GM20431 (cell line): ENCODE measurements around the gene MAB21L3.

Experiments used
- in situ Hi-C: fragments of 300-500 bp; cut with MseI, MboI; formaldehyde crosslinking; loops from one replicate; pipeline ENCODE4 v1.15.0; 2020; ENCODE audit warnings: low sequenced_read_pairs; ENCODE audit not compliant: unreplicated experiment

Gene MAB21L3

GRCh38 chr1:116110567-116111523 is at the start of gene MAB21L3:
Gene MAB21L3 (plus strand): TSS chr1:116111399. CDS start chr1:116112616, 1,217 bp downstream.
- in situ Hi-C loops: no loop called here

DNA sequence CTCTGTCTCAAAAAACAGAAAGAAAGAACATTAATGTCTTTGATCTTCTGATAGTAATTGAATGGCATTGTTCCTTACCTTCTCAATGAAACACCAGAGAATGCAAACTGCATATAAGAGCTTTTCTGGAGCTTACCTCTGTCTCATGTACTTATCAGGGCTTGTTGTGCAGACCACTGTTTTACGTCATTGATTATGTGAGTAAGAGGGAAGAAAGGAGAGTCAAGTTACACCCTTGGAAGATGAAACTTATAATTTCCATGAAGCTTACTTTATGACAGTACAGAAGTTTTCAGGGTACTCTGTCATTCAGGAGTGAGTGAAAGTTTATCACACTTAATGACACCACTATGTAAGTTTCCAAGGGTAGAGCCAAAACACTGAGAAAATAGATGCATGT is 49.0 kb upstream of the MAB21L3 start:
- in situ Hi-C loops: no loop called here

- in situ Hi-C loops: no loop called here
These were observed 46.6 kb upstream of the MAB21L3 start for GRCh38 chr1:116064616-116065015.

DNA sequence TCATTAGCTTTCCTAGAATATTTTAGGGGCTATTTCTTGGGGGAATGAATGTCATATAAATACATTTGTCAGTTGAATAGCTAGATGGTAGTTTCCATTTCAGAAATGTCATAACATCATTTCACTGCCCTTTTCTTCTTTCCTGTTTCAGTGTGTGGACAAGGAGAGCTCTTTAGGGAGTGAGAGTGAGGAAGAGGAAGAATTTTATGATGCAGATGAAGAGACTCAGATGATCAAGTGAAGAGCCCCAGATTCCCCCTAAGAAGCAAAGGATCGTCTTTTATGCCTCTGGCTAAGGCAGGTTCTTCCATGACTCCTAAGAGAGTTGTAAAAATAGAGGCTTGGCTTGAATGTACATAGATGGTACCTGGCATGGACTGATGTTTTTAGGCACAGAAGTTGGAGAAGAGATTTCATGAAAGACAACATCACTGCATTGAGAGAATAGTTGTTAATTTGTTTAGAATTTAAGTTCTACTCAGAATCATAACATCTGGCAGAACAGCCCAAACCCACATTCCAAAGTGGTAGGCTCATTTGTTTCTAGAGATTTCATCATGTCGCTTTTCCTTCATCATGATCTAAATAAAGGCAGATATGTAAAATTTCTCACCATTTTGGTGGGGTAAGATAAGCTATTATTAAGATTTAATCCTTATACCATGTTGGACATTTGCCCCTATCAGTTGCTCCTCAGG is 44.2 kb upstream of the MAB21L3 start:
- in situ Hi-C loops: no loop called here

- in situ Hi-C loops: no loop called here
These were observed 43.7 kb upstream of the MAB21L3 start for GRCh38 chr1:116067566-116067890.

GRCh38 chr1:116075575-116075974 is 35.6 kb upstream of the MAB21L3 start:
- in situ Hi-C loops: no loop called here

- in situ Hi-C loops: no loop called here
These were observed 35.2 kb upstream of the MAB21L3 start for GRCh38 chr1:116075990-116076389.

GRCh38 chr1:116076831-116077230 is 34.4 kb upstream of the MAB21L3 start:
- in situ Hi-C loops: no loop called here

DNA sequence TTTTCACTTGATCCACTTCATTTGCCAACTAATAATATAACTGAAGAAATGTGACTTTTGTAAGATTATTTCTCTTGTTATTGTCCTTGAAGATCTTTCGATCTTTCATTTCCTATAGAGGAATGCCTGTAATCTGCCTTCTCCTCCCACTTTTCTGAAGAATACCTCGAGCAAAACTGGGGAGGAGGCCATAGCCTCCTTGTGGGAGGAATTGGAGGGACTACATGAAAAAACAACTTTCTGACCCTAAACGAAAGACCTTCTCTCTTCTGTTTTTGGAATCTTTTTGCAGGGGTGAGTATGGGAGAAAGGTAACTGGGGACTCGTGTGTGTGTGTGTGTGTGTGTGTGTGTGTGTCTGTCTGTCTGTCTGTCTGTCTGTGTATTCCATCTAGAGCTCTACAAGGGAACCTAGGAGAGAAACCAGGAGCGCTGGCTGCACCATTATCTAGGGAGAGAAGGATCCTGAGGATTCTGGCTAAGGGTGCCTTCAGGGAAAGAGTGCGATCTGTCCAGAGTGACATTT is 32.4 kb upstream of the MAB21L3 start:
- in situ Hi-C loops: no loop called here

DNA sequence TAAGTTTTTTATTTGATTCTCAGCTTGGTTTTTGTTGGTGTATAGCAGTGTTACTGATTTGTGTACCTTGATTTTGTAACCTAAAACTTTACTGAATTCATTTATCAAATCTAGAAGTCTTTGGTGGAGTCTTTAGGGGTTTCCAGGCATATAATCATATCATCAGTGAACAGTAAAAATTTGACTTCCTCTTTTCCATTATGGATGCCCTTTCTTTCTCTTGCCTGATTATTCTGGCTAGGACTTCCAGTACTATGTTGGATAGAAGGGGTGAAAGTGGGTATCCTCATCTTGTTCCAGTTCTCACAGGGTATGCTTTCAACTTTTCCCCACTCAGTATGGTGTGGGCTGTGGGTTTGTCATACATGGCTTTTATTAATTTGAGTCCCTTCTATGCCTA is 23.6 kb upstream of the MAB21L3 start:
- in situ Hi-C loops: no loop called here

DNA sequence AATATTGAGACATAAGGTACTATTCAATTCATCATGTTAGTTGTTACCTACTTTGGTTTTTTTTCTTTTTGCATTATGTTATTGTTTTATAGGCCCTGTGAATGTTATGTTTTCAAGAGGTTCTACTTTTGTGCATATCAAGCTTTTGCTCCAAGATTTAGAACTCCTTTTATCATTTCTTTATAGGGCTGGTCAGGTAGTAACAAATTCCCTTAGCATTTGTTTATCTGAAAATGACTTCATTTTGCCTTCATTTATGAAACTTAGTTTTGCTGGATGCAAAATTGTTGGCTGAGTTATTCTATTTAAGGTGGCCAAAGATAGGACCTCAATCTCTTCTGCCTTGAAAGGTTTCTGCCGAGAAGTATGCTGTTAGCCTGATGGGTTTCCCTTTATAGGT is 21.3 kb upstream of the MAB21L3 start:
- in situ Hi-C loops: no loop called here

GRCh38 chr1:116091083-116091482 is 20.1 kb upstream of the MAB21L3 start:
- in situ Hi-C loops: no loop called here

GRCh38 chr1:116092752-116093489 is 18.3 kb upstream of the MAB21L3 start:
- in situ Hi-C loops: no loop called here

DNA sequence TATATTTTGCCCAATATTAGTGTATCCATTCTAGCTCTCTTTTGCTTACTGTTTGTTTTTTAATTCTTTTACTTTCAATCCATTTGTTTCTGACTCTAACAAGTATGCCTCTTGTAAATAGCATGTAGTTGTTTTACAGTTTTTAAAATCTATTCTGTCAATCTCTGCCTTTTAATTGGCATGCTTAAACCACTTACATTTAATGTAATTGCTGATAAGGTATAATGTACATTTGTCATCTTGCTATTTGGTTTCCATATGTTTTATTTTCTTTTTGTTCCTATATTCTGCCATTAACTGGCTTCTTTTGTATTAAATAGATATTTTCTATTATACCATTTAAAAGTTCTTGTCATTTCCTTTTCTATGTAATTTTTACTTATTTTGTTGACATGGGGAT is 16.2 kb upstream of the MAB21L3 start:
- in situ Hi-C loops: no loop called here

GRCh38 chr1:116096013-116096618 is 15.1 kb upstream of the MAB21L3 start:
- in situ Hi-C loops: no loop called here

- in situ Hi-C loops: no loop called here
These were observed 13.6 kb upstream of the MAB21L3 start for GRCh38 chr1:116097626-116098025.

GRCh38 chr1:116099379-116099778 is 11.8 kb upstream of the MAB21L3 start:
- in situ Hi-C loops: no loop called here

DNA sequence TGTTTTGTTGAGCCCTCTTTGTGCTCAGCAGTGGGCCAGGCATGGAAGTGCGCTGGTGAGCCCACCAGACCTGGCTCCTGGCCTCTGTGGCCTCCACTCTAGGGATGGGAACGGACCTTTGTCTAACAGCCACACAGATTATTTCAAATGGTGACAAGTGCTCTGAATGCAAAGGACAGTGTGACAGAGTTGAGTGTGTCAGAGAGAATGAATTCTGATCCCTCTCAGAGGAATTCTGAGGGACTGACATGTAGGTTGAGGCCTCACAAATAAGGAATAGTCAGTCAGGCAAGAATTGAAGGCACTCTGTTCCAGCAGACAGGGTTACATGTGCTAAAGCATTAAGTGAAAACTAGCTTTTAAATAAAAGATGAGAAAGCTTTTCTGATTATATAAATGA is 11.3 kb upstream of the MAB21L3 start:
- in situ Hi-C loops: no loop called here

GRCh38 chr1:116104667-116105066 is 6.5 kb upstream of the MAB21L3 start:
- in situ Hi-C loops: no loop called here

- in situ Hi-C loops: no loop called here
These were observed 5.2 kb upstream of the MAB21L3 start for GRCh38 chr1:116105996-116106395.
